Stomach smooth muscle (tissue), 2 donors: ENCODE data around the gene KMT2C.

Source experiments
- H3K27ac ChIP-seq: one replicate; pipeline ENCODE4 v1.7.0; 2013; ENCODE audit warnings: mild to moderate bottlenecking, low read length, inconsistent platforms
- H3K27me3 ChIP-seq, 2 donors: one replicate each; pipeline ENCODE4 v1.7.0; 2013; ENCODE audit warnings: low read length in 2 of 2; ENCODE audit not compliant: insufficient read depth in 2 of 2, control insufficient read depth in 1 of 2
- H3K36me3 ChIP-seq, 2 donors: one replicate each; pipeline ENCODE4 v1.7.0; 2013; ENCODE audit warnings: low read length in 2 of 2; ENCODE audit not compliant: control insufficient read depth in 2 of 2, insufficient read depth in 2 of 2
- H3K4me1 ChIP-seq: one replicate; pipeline ENCODE4 v1.7.0; 2013; ENCODE audit warnings: low read length; ENCODE audit not compliant: control insufficient read depth, insufficient read depth
- H3K4me3 ChIP-seq, 2 donors: one replicate each; pipeline ENCODE4 v1.7.0; 2013; ENCODE audit warnings: low read length in 2 of 2
- H3K9ac ChIP-seq, 2 donors: one replicate each; pipeline ENCODE4 v1.7.0; 2013; ENCODE audit warnings: low read length in 2 of 2, mild to moderate bottlenecking in 1 of 2
- H3K9me3 ChIP-seq, 2 donors: one replicate each; pipeline ENCODE4 v1.7.0; 2013; ENCODE audit warnings: low read length in 2 of 2; ENCODE audit not compliant: control insufficient read depth in 2 of 2
- donor health status: healthy.
- donor health status: Pancreatic carcinoma.

The KMT2C gene

GRCh38 chr7:152122540-152122939 lies 313.3 kb downstream of the KMT2C start:
- H3K36me3 ChIP-seq, result peaks cover 45 to 50% of the 10 kb centered on the region in 2 donors
- no peak overlapping the region for H3K4me3 ChIP-seq

GRCh38 chr7:152121432-152121831 lies 314.4 kb downstream of the KMT2C start:
- Histone ChIP-seq H3K9me3 (no peaks in the 10 kb centered on the region), H3K4me1 (no peaks in the 10 kb centered on the region), H3K27ac (no peak overlapping the region), H3K9ac (no peak overlapping the region), H3K36me3 (peaks cover 51 to 54% of the 10 kb centered on the region in 2 donors), H3K4me3 (no peak overlapping the region), H3K27me3 (no peaks in the 10 kb centered on the region)

More at GRCh38 chr7:152122540-152122939, 313.3 kb downstream of the KMT2C start:
- Histone ChIP-seq H3K9me3 (no peaks in the 10 kb centered on the region), H3K27me3 (no peaks in the 10 kb centered on the region), H3K27ac (no peak overlapping the region), H3K4me1 (no peaks in the 10 kb centered on the region), H3K9ac (no peak overlapping the region)

- no peaks in the 10 kb centered on the region for H3K27me3 ChIP-seq
- no peak overlapping the region for H3K9ac ChIP-seq
- peaks cover 51 to 54% of the 10 kb centered on the region in 2 donors for H3K36me3 ChIP-seq
- H3K27ac ChIP-seq, result no peak overlapping the region
- no peak overlapping the region for H3K4me3 ChIP-seq
- H3K4me1 ChIP-seq, result no peaks in the 10 kb centered on the region
- H3K9me3 ChIP-seq, result no peaks in the 10 kb centered on the region
These were observed 315.0 kb downstream of the KMT2C start for GRCh38 chr7:152120776-152121175.

GRCh38 chr7:152120210-152120609 lies 315.6 kb downstream of the KMT2C start:
- Histone ChIP-seq H3K36me3 (peaks cover 52 to 54% of the 10 kb centered on the region in 2 donors), H3K27me3 (no peaks in the 10 kb centered on the region), H3K9me3 (no peaks in the 10 kb centered on the region), H3K4me1 (no peaks in the 10 kb centered on the region), H3K9ac (no peak overlapping the region), H3K4me3 (no peak overlapping the region), H3K27ac (no peak overlapping the region)

GRCh38 chr7:152117356-152117755 lies 318.4 kb downstream of the KMT2C start:
- Histone ChIP-seq H3K4me1 (no peaks in the 10 kb centered on the region), H3K36me3 (peaks cover 42 to 54% of the 10 kb centered on the region in 2 donors), H3K4me3 (no peak overlapping the region), H3K27me3 (no peaks in the 10 kb centered on the region), H3K9ac (no peak overlapping the region), H3K9me3 (no peaks in the 10 kb centered on the region), H3K27ac (no peak overlapping the region)

- H3K27ac ChIP-seq, result no peak overlapping the region
- H3K9me3 ChIP-seq, result no peaks in the 10 kb centered on the region
- H3K4me1 ChIP-seq, result no peaks in the 10 kb centered on the region
- peaks cover 28 to 42% of the 10 kb centered on the region in 2 donors for H3K36me3 ChIP-seq
- no peak overlapping the region for H3K4me3 ChIP-seq
- H3K9ac ChIP-seq, result no peak overlapping the region
- H3K27me3 ChIP-seq, result no peaks in the 10 kb centered on the region
These were observed 320.6 kb downstream of the KMT2C start for GRCh38 chr7:152115021-152115718.

- H3K27me3 ChIP-seq, result no peaks in the 10 kb centered on the region
- H3K36me3 ChIP-seq, result peaks cover 19 to 32% of the 10 kb centered on the region in 2 donors
- no peaks in the 10 kb centered on the region for H3K4me1 ChIP-seq
- no peak overlapping the region for H3K9ac ChIP-seq
- H3K27ac ChIP-seq, result no peak overlapping the region
- no peak overlapping the region for H3K4me3 ChIP-seq
- no peaks in the 10 kb centered on the region for H3K9me3 ChIP-seq
These were observed 323.0 kb downstream of the KMT2C start for GRCh38 chr7:152112829-152113228.

GRCh38 chr7:152108359-152108758 lies 327.4 kb downstream of the KMT2C start:
- Histone ChIP-seq H3K36me3 (peaks cover 12 to 18% of the 10 kb centered on the region in 2 donors), H3K4me1 (no peaks in the 10 kb centered on the region), H3K9me3 (no peaks in the 10 kb centered on the region), H3K27ac (no peak overlapping the region), H3K9ac (no peak overlapping the region), H3K27me3 (no peaks in the 10 kb centered on the region), H3K4me3 (no peak overlapping the region)

GRCh38 chr7:152107945-152108344 lies 327.9 kb downstream of the KMT2C start:
- Histone ChIP-seq H3K27me3 (no peaks in the 10 kb centered on the region), H3K9ac (no peak overlapping the region), H3K9me3 (no peaks in the 10 kb centered on the region), H3K4me1 (no peaks in the 10 kb centered on the region), H3K27ac (no peak overlapping the region), H3K4me3 (no peak overlapping the region), H3K36me3 (peaks cover 12 to 18% of the 10 kb centered on the region in 2 donors)

GRCh38 chr7:152106990-152107389 lies 328.8 kb downstream of the KMT2C start:
- H3K9ac ChIP-seq, result no peak overlapping the region
- H3K4me1 ChIP-seq, result no peaks in the 10 kb centered on the region
- H3K27me3 ChIP-seq, result no peaks in the 10 kb centered on the region
- H3K36me3 ChIP-seq, result peaks cover 13 to 19% of the 10 kb centered on the region in 2 donors
- H3K9me3 ChIP-seq, result no peaks in the 10 kb centered on the region
- no peak overlapping the region for H3K27ac ChIP-seq
- H3K4me3 ChIP-seq, result no peak overlapping the region

GRCh38 chr7:152105205-152105604 lies 330.6 kb downstream of the KMT2C start:
- Histone ChIP-seq H3K27me3 (no peaks in the 10 kb centered on the region), H3K4me3 (no peak overlapping the region), H3K9me3 (no peaks in the 10 kb centered on the region), H3K9ac (no peak overlapping the region), H3K36me3 (peaks cover 17 to 22% of the 10 kb centered on the region in 2 donors), H3K27ac (no peak overlapping the region), H3K4me1 (no peaks in the 10 kb centered on the region)
